Peyer's patch (tissue), 4 donors: ENCODE data around the gene MYLK. TPM values are rescaled to one million over a fixed set of nuclear protein-coding genes. Genes with fewer than 3 reads are reported as not detected.
A peak's percentile ranks its signal among the peaks of the same experiment; 100 is the strongest.

ENCODE experiments used
- DNase-seq, 3 donors: peaks; one replicate each; pipeline ENCODE4 v3.0.0-alpha.2; 2017 to 2019
- H3K27ac ChIP-seq, 4 donors: fragments of 200-600 bp; sonication (generic); one replicate each; pipeline ENCODE4 v1.5.1; 2016 to 2019
- H3K27me3 ChIP-seq, 2 donors: fragments of 200-600 bp; sonication (generic); one replicate each; pipeline ENCODE4 v1.5.1; 2019
- H3K36me3 ChIP-seq, 3 donors: fragments of 200-600 bp; sonication (generic); one replicate each; pipeline ENCODE4 v1.5.1; 2016 to 2019
- H3K4me1 ChIP-seq, 4 donors: fragments of 200-600 bp; sonication (generic); one replicate each; pipeline ENCODE4 v1.5.1; 2016 to 2019
- H3K4me3 ChIP-seq, 4 donors: fragments of 200-600 bp; sonication (generic); 1 replicate in 3 of 4; 2 replicates in 1 of 4; pipeline ENCODE4 v1.5.1; 2016 to 2019; ENCODE audit warnings: mild to moderate bottlenecking in 1 of 4
- H3K9me3 ChIP-seq, 4 donors: fragments of 200-600 bp; sonication (generic); one replicate each; pipeline ENCODE4 v1.5.1; 2016 to 2019; ENCODE audit warnings: mild to moderate bottlenecking in 1 of 4
- CTCF ChIP-seq, 6 experiments: fragments of 450-650 bp in 4 of 6; fragments of 200-600 bp in 2 of 6; sonication (generic) in 1 of 6; IDR thresholded peaks; one replicate each; pipeline ENCODE4 v1.5.1; 2017 to 2019; ENCODE audit warnings: antibody characterized with exemption in 6 of 6, mild to moderate bottlenecking in 3 of 6, moderate library complexity in 1 of 6
- POLR2A ChIP-seq, 2 donors: fragments of 450-650 bp; IDR thresholded peaks; one replicate each; pipeline ENCODE4 v1.5.1; 2017; ENCODE audit warnings: antibody characterized with exemption in 2 of 2, mild to moderate bottlenecking in 2 of 2, moderate library complexity in 2 of 2
- total RNA-seq, 4 donors: library from RNA; depleted of rRNA; stranded (reverse); fragments of >200 nt; gene quantifications; one replicate each; pipeline ENCODE4 v1.1.0, GENCODE V29; 2016

Gene MYLK
- total RNA-seq, 4 donors from 2014 or later = 81.3 to 117 (median 94.1) TPM

- Histone ChIP-seq H3K27ac (no peak overlapping the region), H3K9me3 (no peaks in the 10 kb centered on the region), H3K36me3 (no peaks in the 10 kb centered on the region), H3K27me3 (no peaks in the 10 kb centered on the region), H3K4me1 (peaks cover 0 to 10% (median 1%) of the 10 kb centered on the region in 4 donors), H3K4me3 (no peak overlapping the region)
- TF ChIP-seq POLR2A (IDR thresholded peaks at IDR 0.05) (no peak), CTCF (IDR thresholded peaks at IDR 0.05) (no peak)
- no peak for DNase-seq
Measured at GRCh38 chr3:123788710-123789109, 95.4 kb downstream of the MYLK start.

GRCh38 chr3:123787133-123787532 lies 97.0 kb downstream of the MYLK start:
- Histone ChIP-seq H3K9me3 (no peaks in the 10 kb centered on the region), H3K27ac (no peak overlapping the region), H3K4me1 (peaks cover 0 to 15% (median 1%) of the 10 kb centered on the region in 4 donors), H3K27me3 (no peaks in the 10 kb centered on the region), H3K4me3 (no peak overlapping the region), H3K36me3 (no peaks in the 10 kb centered on the region)
- DNase-seq = peak in 1 of 3 donors; percentile 55
- no peak for TF ChIP-seq POLR2A (IDR thresholded peaks at IDR 0.05)
- TF ChIP-seq CTCF (IDR thresholded peaks at IDR 0.05) = no peak

- Histone ChIP-seq H3K4me1 (peaks cover 0 to 15% (median 3%) of the 10 kb centered on the region in 4 donors), H3K4me3 (no peak overlapping the region), H3K27ac (no peak overlapping the region), H3K27me3 (no peaks in the 10 kb centered on the region), H3K9me3 (no peaks in the 10 kb centered on the region), H3K36me3 (no peaks in the 10 kb centered on the region)
- no peak for TF ChIP-seq CTCF (IDR thresholded peaks at IDR 0.05)
- no peak for TF ChIP-seq POLR2A (IDR thresholded peaks at IDR 0.05)
- DNase-seq = no peak
Measured at GRCh38 chr3:123785602-123786001, 98.5 kb downstream of the MYLK start.

GRCh38 chr3:123783811-123784210 lies 100.3 kb downstream of the MYLK start:
- H3K27me3 ChIP-seq = no peaks in the 10 kb centered on the region
- H3K4me1 ChIP-seq = peaks cover 0 to 15% (median 3%) of the 10 kb centered on the region in 4 donors
- no peaks in the 10 kb centered on the region for H3K9me3 ChIP-seq
- H3K36me3 ChIP-seq = no peaks in the 10 kb centered on the region
- no peak for TF ChIP-seq POLR2A (IDR thresholded peaks at IDR 0.05)
- no peak overlapping the region for H3K4me3 ChIP-seq
- peak overlapping the region in 3 of 4 donors; percentile 37 to 84 (median 49) for H3K27ac ChIP-seq
- DNase-seq = no peak

- peak overlapping the region in 3 of 4 donors; percentile 25 to 60 (median 49) for H3K27ac ChIP-seq
- H3K9me3 ChIP-seq = no peaks in the 10 kb centered on the region
- TF ChIP-seq POLR2A (IDR thresholded peaks at IDR 0.05) (no peak), CTCF (IDR thresholded peaks at IDR 0.05) (no peak)
- DNase-seq = no peak
- H3K36me3 ChIP-seq = no peaks in the 10 kb centered on the region
- no peaks in the 10 kb centered on the region for H3K27me3 ChIP-seq
- peak overlapping the region in 1 of 4 donors; percentile 5 for H3K4me3 ChIP-seq
- H3K4me1 ChIP-seq = peaks cover 0 to 15% (median 3%) of the 10 kb centered on the region in 4 donors
Measured at GRCh38 chr3:123783050-123783689, 101.0 kb downstream of the MYLK start.

GRCh38 chr3:123782488-123782887 lies 101.6 kb downstream of the MYLK start:
- H3K4me3 ChIP-seq = no peak overlapping the region
- H3K36me3 ChIP-seq = no peaks in the 10 kb centered on the region
- DNase-seq = no peak
- no peaks in the 10 kb centered on the region for H3K27me3 ChIP-seq
- H3K27ac ChIP-seq = peak overlapping the region in 3 of 4 donors; percentile 25 to 60 (median 49)
- TF ChIP-seq POLR2A (IDR thresholded peaks at IDR 0.05) = no peak
- no peak for TF ChIP-seq CTCF (IDR thresholded peaks at IDR 0.05)
- no peaks in the 10 kb centered on the region for H3K9me3 ChIP-seq
- H3K4me1 ChIP-seq = peaks cover 0 to 15% (median 3%) of the 10 kb centered on the region in 4 donors
